Smooth muscle cell (in vitro differentiated cells): Measurements from ENCODE around the gene GPAM. TPM values are rescaled to one million over a fixed set of nuclear protein-coding genes. Genes with fewer than 3 reads are reported as not detected.

Experiments used
- DNase-seq: peaks from one replicate; lab custom pipeline; 2025; ENCODE audit not compliant: unreplicated experiment; lab: John Stamatoyannopoulos, UW
- H2AFZ ChIP-seq: fragments of 200-600 bp; sonication (generic); 2 replicates; pipeline ENCODE4 v1.6.0; 2016; ENCODE audit warnings: antibody characterized with exemption, low read depth, mild to moderate bottlenecking
- H3F3A ChIP-seq: fragments of 200-600 bp; sonication (generic); 2 replicates; pipeline ENCODE4 v1.6.0; 2017; ENCODE audit warnings: antibody characterized with exemption, low read depth
- H3K27ac ChIP-seq: fragments of 200-600 bp; sonication (generic); 2 replicates; pipeline ENCODE4 v1.5.1; 2016; ENCODE audit warnings: low read depth, mild to moderate bottlenecking
- H3K27me3 ChIP-seq: fragments of 200-600 bp; sonication (generic); 2 replicates; pipeline ENCODE4 v1.6.1; 2016; ENCODE audit warnings: low read depth, mild to moderate bottlenecking
- H3K36me3 ChIP-seq: fragments of 200-600 bp; sonication (generic); 2 replicates; pipeline ENCODE4 v1.5.1; 2016; ENCODE audit warnings: low read depth
- H3K4me1 ChIP-seq: fragments of 200-600 bp; sonication (generic); 2 replicates; pipeline ENCODE4 v1.5.1; 2016; ENCODE audit warnings: low read depth
- H3K4me2 ChIP-seq: fragments of 200-600 bp; sonication (generic); 2 replicates; pipeline ENCODE4 v1.6.0; 2016; ENCODE audit warnings: mild to moderate bottlenecking
- H3K4me3 ChIP-seq: fragments of 200-600 bp; sonication (generic); 2 replicates; pipeline ENCODE4 v1.5.1; 2016; ENCODE audit warnings: mild to moderate bottlenecking
- H3K79me2 ChIP-seq: fragments of 200-600 bp; sonication (generic); 2 replicates; pipeline ENCODE4 v1.6.0; 2016; ENCODE audit warnings: low read depth, mild to moderate bottlenecking
- H3K9ac ChIP-seq: fragments of 200-600 bp; sonication (generic); 2 replicates; pipeline ENCODE4 v1.6.0; 2016; ENCODE audit warnings: low read depth
- H3K9me3 ChIP-seq: fragments of 200-600 bp; sonication (generic); replicated peaks from 2 replicates; pipeline ENCODE4 v1.5.1; 2016; ENCODE audit warnings: low read depth
- H4K20me1 ChIP-seq: fragments of 200-600 bp; sonication (generic); 2 replicates; pipeline ENCODE4 v1.6.0; 2016; ENCODE audit warnings: low read depth
- WGBS: methylation state at CpG from one replicate; pipeline ENCODE4 v1.1.7; 2016; ENCODE audit warnings: low lambda C conversion rate; 5-methylcytosine and 5-hydroxymethylcytosine counted together
- polyA plus RNA-seq: library from polyadenylated mRNA; unstranded; fragments of >200 nt; fragmentation: Nextera tagmentation; extraction: Ambion mirVana; gene quantifications from 2 replicates; pipeline ENCODE4 v1.2.1, GENCODE V29; 2016
- total RNA-seq: library from RNA; depleted of rRNA; stranded (reverse); fragments of >200 nt; gene quantifications from 2 replicates; pipeline ENCODE4 v1.2.3, GENCODE V29; 2014
- TF ChIP-seq, protein P1 (sequence below): fragments of 200-600 bp; sonication (generic); IDR thresholded peaks from 2 replicates; pipeline ENCODE4 v1.5.1; 2017; ENCODE audit warnings: borderline replicate concordance, mild to moderate bottlenecking, antibody characterized with exemption; ENCODE audit not compliant: insufficient read depth, poor library complexity, severe bottlenecking

GPAM gene
- total and polyA plus RNA-seq, 2 experiments from 2014 or later: 5.1 to 11.7 TPM

DNA sequence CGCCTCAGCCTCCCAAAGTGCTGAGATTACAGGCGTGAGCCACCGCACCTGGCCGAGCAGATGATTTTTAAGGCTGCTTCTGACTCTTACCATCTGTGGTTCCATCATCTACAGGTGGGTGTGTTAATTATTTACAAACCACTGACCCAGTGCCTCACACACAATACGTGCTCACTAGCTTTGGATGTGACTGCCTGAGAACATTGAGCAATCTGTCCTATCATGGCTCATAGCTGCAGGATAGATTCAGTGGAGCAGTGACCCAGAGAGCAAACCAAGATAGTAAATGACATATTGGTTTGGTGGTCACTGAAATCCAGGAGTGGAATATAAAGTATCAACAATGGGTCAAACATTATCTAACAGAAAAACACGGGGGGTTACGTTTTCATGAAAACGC is 24.1 kb downstream of the GPAM start:
- no peaks in the 10 kb centered on the region for H3K79me2 ChIP-seq
- no peaks in the 10 kb centered on the region for H3K9me3 ChIP-seq
- H3K9ac ChIP-seq: no peak overlapping the region
- H4K20me1 ChIP-seq: no peaks in the 10 kb centered on the region
- no peak overlapping the region for H3K4me3 ChIP-seq
- no peak overlapping the region for H3K4me2 ChIP-seq
- H2AFZ ChIP-seq: no peak overlapping the region
- H3F3A ChIP-seq: no peaks in the 10 kb centered on the region
- peaks cover 23% of the 10 kb centered on the region for H3K36me3 ChIP-seq
- H3K27ac ChIP-seq: no peak overlapping the region
- no peak for DNase-seq
- H3K4me1 ChIP-seq: no peaks in the 10 kb centered on the region
- TF ChIP-seq, protein P1, sequence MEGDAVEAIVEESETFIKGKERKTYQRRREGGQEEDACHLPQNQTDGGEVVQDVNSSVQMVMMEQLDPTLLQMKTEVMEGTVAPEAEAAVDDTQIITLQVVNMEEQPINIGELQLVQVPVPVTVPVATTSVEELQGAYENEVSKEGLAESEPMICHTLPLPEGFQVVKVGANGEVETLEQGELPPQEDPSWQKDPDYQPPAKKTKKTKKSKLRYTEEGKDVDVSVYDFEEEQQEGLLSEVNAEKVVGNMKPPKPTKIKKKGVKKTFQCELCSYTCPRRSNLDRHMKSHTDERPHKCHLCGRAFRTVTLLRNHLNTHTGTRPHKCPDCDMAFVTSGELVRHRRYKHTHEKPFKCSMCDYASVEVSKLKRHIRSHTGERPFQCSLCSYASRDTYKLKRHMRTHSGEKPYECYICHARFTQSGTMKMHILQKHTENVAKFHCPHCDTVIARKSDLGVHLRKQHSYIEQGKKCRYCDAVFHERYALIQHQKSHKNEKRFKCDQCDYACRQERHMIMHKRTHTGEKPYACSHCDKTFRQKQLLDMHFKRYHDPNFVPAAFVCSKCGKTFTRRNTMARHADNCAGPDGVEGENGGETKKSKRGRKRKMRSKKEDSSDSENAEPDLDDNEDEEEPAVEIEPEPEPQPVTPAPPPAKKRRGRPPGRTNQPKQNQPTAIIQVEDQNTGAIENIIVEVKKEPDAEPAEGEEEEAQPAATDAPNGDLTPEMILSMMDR: no peak
- WGBS: 98% methylated on average over 8 of the region's 8 CpGs
- no peaks in the 10 kb centered on the region for H3K27me3 ChIP-seq

DNA sequence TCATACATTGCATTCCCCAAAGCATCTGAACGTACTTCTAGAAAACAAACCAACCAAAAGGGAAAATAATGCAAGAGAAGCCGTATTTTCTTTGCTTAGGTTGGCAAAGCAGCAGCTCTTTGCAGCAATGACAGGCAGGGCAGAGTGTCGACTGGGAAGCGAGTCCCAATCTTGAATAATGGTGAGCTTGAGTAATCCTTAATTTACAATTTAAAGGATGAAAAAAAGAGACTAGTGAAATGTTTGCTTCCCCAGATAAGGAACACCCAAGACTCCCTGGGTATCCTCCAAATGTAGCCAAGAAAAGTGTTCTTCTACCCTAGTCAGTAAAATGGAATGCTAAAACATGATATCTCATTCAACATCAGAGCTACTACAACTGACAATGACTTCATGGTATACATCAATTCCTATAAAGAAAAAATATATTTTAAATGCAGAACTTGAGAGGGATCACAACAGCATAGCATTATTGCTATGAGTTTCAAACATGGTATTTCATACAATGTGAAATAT is 32.0 kb downstream of the GPAM start:
- TF ChIP-seq, protein P1: no peak
- Histone ChIP-seq H3K27ac (no peak overlapping the region), H3K4me3 (no peak overlapping the region), H2AFZ (no peak overlapping the region), H3K4me2 (no peak overlapping the region), H3K36me3 (peaks cover 17% of the 10 kb centered on the region), H4K20me1 (no peaks in the 10 kb centered on the region), H3K79me2 (no peaks in the 10 kb centered on the region), H3K9ac (no peak overlapping the region), H3K4me1 (no peaks in the 10 kb centered on the region), H3K9me3 (no peaks in the 10 kb centered on the region), H3F3A (no peaks in the 10 kb centered on the region), H3K27me3 (no peaks in the 10 kb centered on the region)
- WGBS: 85% methylated on average over 4 of the region's 4 CpGs
- no peak for DNase-seq

DNA sequence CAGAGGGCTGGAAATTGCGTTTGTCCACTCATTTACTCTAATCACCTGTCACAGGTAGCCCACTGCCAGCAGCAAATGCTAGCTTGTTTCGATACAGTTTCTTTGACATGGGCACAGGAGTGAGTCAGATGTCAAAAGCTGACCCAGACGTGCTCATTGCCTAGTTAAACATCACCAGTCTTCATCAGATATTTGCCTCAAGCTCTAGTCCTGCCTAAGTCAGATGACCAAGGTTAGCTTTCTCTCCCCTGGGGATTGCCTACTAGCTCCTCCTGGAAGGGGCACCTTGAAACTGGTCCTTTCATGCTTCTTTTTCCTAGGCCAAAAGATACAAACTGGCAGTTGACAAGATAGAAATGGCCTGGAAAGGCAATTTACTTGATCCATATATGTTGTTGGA is 35.2 kb downstream of the GPAM start:
- H4K20me1 ChIP-seq: no peaks in the 10 kb centered on the region
- H3K4me1 ChIP-seq: no peaks in the 10 kb centered on the region
- H3F3A ChIP-seq: no peaks in the 10 kb centered on the region
- no peak overlapping the region for H3K27ac ChIP-seq
- no peak for DNase-seq
- WGBS: 90% methylated on average over 3 of the region's 3 CpGs
- H3K36me3 ChIP-seq: peaks cover 9% of the 10 kb centered on the region
- H3K27me3 ChIP-seq: no peaks in the 10 kb centered on the region
- H2AFZ ChIP-seq: no peak overlapping the region
- no peaks in the 10 kb centered on the region for H3K79me2 ChIP-seq
- no peak overlapping the region for H3K9ac ChIP-seq
- no peaks in the 10 kb centered on the region for H3K9me3 ChIP-seq
- TF ChIP-seq, protein P1: no peak
- no peak overlapping the region for H3K4me2 ChIP-seq
- H3K4me3 ChIP-seq: no peak overlapping the region

DNA sequence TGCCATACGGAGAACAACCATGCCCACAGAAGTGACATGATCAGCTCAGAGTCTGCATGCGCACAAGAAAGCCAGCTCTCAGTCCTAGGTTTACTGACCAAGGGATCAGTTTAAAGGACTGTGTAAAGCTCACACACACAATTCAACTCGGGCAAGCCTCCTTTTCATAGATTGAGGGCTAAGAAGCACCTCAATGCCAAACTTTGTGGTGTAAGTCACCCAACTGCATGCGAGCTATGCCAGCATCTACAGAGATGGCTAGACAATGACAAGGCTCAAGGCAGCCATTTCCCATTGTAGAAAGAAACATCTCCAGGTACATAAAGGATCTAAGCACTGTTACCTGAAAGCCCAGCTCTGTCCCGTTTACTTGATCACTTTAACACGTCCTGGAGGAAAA is 36.8 kb downstream of the GPAM start:
- Histone ChIP-seq H3K9ac (no peak overlapping the region), H4K20me1 (no peaks in the 10 kb centered on the region)
- TF ChIP-seq, protein P1: no peak

More for the DNA sequence above, 36.8 kb downstream of the GPAM start:
- Histone ChIP-seq H3K9me3 (no peaks in the 10 kb centered on the region), H3K36me3 (peaks cover 1% of the 10 kb centered on the region), H3K27me3 (no peaks in the 10 kb centered on the region), H3K4me3 (no peak overlapping the region), H3K4me1 (no peaks in the 10 kb centered on the region), H3K4me2 (no peak overlapping the region), H3F3A (no peaks in the 10 kb centered on the region), H2AFZ (no peak overlapping the region), H3K27ac (no peak overlapping the region), H3K79me2 (no peaks in the 10 kb centered on the region)
- no peak for DNase-seq
- WGBS: 93% methylated on average over 6 of the region's 6 CpGs
